Stomach (tissue), 9 donors: ENCODE results near the gene PTPRM. TPM values are rescaled to one million over a fixed set of nuclear protein-coding genes. Genes with fewer than 3 reads are reported as not detected.

ENCODE experiments used
- DNase-seq, 2 donors: peaks; one replicate each; pipeline versions ENCODE4 v3.0.0 to v3.0.0-alpha.2; 2013 to 2019
- H3K27ac ChIP-seq, 5 donors: fragments of 200-600 bp in 4 of 5; sonication (generic) in 4 of 5; one replicate each; pipeline ENCODE4 v1.5.1; 2013 to 2019; ENCODE audit warnings: mild to moderate bottlenecking in 1 of 5, moderate library complexity in 1 of 5
- H3K27me3 ChIP-seq, 3 donors: fragments of 200-600 bp; sonication (generic); one replicate each; pipeline ENCODE4 v1.5.1; 2017 to 2019; ENCODE audit warnings: mixed run types in 1 of 3
- H3K36me3 ChIP-seq, 4 donors: fragments of 200-600 bp; sonication (generic); 1 replicate in 3 of 4; 2 replicates in 1 of 4; pipeline ENCODE4 v1.5.1; 2016 to 2019
- H3K4me1 ChIP-seq, 4 donors: fragments of 200-600 bp; sonication (generic); one replicate each; pipeline ENCODE4 v1.5.1; 2016 to 2019
- H3K4me3 ChIP-seq, 4 donors: fragments of 200-600 bp; sonication (generic) in 3 of 4; one replicate each; pipeline ENCODE4 v1.5.1; 2016 to 2019; ENCODE audit warnings: mild to moderate bottlenecking in 1 of 4
- H3K9me3 ChIP-seq, 4 donors: fragments of 200-600 bp; sonication (generic); one replicate each; pipeline ENCODE4 v1.5.1; 2016 to 2019
- CTCF ChIP-seq, 7 experiments: fragments of 450-650 bp in 4 of 7; fragments of 200-600 bp in 3 of 7; sonication (generic) in 3 of 7; IDR thresholded peaks; one replicate each; pipeline ENCODE4 v1.5.1; 2016 to 2019; ENCODE audit warnings: antibody characterized with exemption in 7 of 7, control low read depth in 2 of 7, mild to moderate bottlenecking in 1 of 7
- EP300 ChIP-seq: sonication (generic); formaldehyde crosslinking; IDR thresholded peaks from one replicate; pipeline ENCODE4 v1.6.1; 2017; ENCODE audit warnings: antibody characterized with exemption
- POLR2A ChIP-seq, 4 donors: fragments of 450-650 bp; IDR thresholded peaks; one replicate each; pipeline ENCODE4 v1.6.1; 2016; ENCODE audit warnings: antibody characterized with exemption in 4 of 4, control low read depth in 2 of 4, mild to moderate bottlenecking in 1 of 4, moderate library complexity in 1 of 4
- POLR2AphosphoS5 ChIP-seq, 3 donors: sonication (generic); formaldehyde crosslinking; IDR thresholded peaks; one replicate each; pipeline ENCODE4 v1.6.1; 2016; ENCODE audit warnings: antibody characterized with exemption in 3 of 3
- WGBS, 5 donors: extraction: QIAGEN DNeasy Blood & Tissue Kit in 3 of 5; methylation state at CpG; one replicate each; pipeline versions ENCODE4 v1.1.5 to v1.1.7; 2013 to 2018; 5-methylcytosine and 5-hydroxymethylcytosine counted together
- intact Hi-C: fragments of 100-400 bp; cut with DNase I; formaldehyde crosslinking; loops from one replicate; pipeline ENCODE4 v1.15.1; 2023; ENCODE audit warnings: low total_unique reads
- polyA plus RNA-seq, 3 donors: library from polyadenylated mRNA; stranded (reverse); fragments of 200-250 nt; gene quantifications; one replicate each; pipeline ENCODE4 v1.2.3, GENCODE V29; 2013
- total RNA-seq, 5 donors: library from RNA; depleted of rRNA; stranded (reverse); fragments of >200 nt; gene quantifications; one replicate each; pipeline versions ENCODE4 v1.1.0 to v1.2.3, GENCODE V29; 2014 to 2016
- donor health status: healthy with polysubstance abuse.
- donor health status: Bipolar disorder and iron deficiency.
- donor health status: healthy.

The PTPRM gene
- total and polyA plus RNA-seq, 8 donors, result 7.5 to 246 (median 58.2) TPM

- Histone ChIP-seq H3K27me3 (no peaks in the 10 kb centered on the region), H3K27ac (no peak overlapping the region), H3K4me3 (no peak overlapping the region), H3K36me3 (peaks cover 0 to 15% (median 7%) of the 10 kb centered on the region in 4 donors), H3K4me1 (peaks cover 0 to 4% (median under 1%) of the 10 kb centered on the region in 4 donors), H3K9me3 (no peaks in the 10 kb centered on the region)
- no peak for DNase-seq
- TF ChIP-seq POLR2AphosphoS5 (IDR thresholded peaks at IDR 0.05) (no peak), CTCF (IDR thresholded peaks at IDR 0.05) (no peak), EP300 (no peak), POLR2A (IDR thresholded peaks at IDR 0.05) (no peak)
- WGBS, 5 donors, result 74 to 96% (median 89%) methylated on average over 3 of the region's 3 CpGs
- intact Hi-C loops, result no loop called here
Measured at GRCh38 chr18:8088626-8089025, 521.5 kb downstream of the PTPRM start.

- 86 to 96% (median 94%) methylated on average over 2 of the region's 2 CpGs for WGBS, 5 donors
- intact Hi-C loops, result no loop called here
Measured at GRCh38 chr18:8091035-8091434, 523.9 kb downstream of the PTPRM start.

GRCh38 chr18:8095947-8096570, 528.9 kb downstream of the PTPRM start:
- intact Hi-C loops, result no loop called here
- Histone ChIP-seq H3K27me3 (no peaks in the 10 kb centered on the region), H3K4me3 (no peak overlapping the region), H3K4me1 (no peaks in the 10 kb centered on the region), H3K9me3 (no peaks in the 10 kb centered on the region), H3K36me3 (peaks cover 0 to 4% (median 0%) of the 10 kb centered on the region in 4 donors), H3K27ac (no peak overlapping the region)
- TF ChIP-seq CTCF (IDR thresholded peaks at IDR 0.05) (no peak), EP300 (no peak), POLR2AphosphoS5 (IDR thresholded peaks at IDR 0.05) (no peak), POLR2A (IDR thresholded peaks at IDR 0.05) (no peak)
- 77 to 91% (median 86%) methylated on average over 10 of the region's 10 CpGs for WGBS, 5 donors
- no peak for DNase-seq

More at GRCh38 chr18:8091035-8091434, 523.9 kb downstream of the PTPRM start:
- TF ChIP-seq CTCF (IDR thresholded peaks at IDR 0.05) (no peak), EP300 (no peak), POLR2AphosphoS5 (IDR thresholded peaks at IDR 0.05) (no peak), POLR2A (IDR thresholded peaks at IDR 0.05) (no peak)
- no peak overlapping the region for H3K27ac ChIP-seq
- no peak overlapping the region for H3K4me3 ChIP-seq
- DNase-seq, result no peak
- no peaks in the 10 kb centered on the region for H3K27me3 ChIP-seq
- no peaks in the 10 kb centered on the region for H3K9me3 ChIP-seq
- H3K36me3 ChIP-seq, result peaks cover 0 to 9% (median 4%) of the 10 kb centered on the region in 4 donors
- H3K4me1 ChIP-seq, result no peaks in the 10 kb centered on the region

GRCh38 chr18:8097399-8097798, 530.3 kb downstream of the PTPRM start:
- peaks cover 0 to 4% (median 0%) of the 10 kb centered on the region in 4 donors for H3K9me3 ChIP-seq
- H3K4me1 ChIP-seq, result no peaks in the 10 kb centered on the region
- peaks cover 0 to 10% (median 2%) of the 10 kb centered on the region in 4 donors for H3K36me3 ChIP-seq
- H3K4me3 ChIP-seq, result no peak overlapping the region
- intact Hi-C loops, result no loop called here
- DNase-seq, result no peak
- no peaks in the 10 kb centered on the region for H3K27me3 ChIP-seq
- TF ChIP-seq POLR2AphosphoS5 (IDR thresholded peaks at IDR 0.05), result no peak
- no peak overlapping the region for H3K27ac ChIP-seq

GRCh38 chr18:8097927-8098326, 530.8 kb downstream of the PTPRM start:
- no peaks in the 10 kb centered on the region for H3K27me3 ChIP-seq
- no peak overlapping the region for H3K27ac ChIP-seq
- TF ChIP-seq CTCF (IDR thresholded peaks at IDR 0.05) (no peak), POLR2A (IDR thresholded peaks at IDR 0.05) (no peak), POLR2AphosphoS5 (IDR thresholded peaks at IDR 0.05) (no peak), EP300 (no peak)
- 0 to 69% (median 44%) methylated on average over 1 of the region's 1 CpG for WGBS, 5 donors
- H3K4me1 ChIP-seq, result no peaks in the 10 kb centered on the region
- no peak overlapping the region for H3K4me3 ChIP-seq
- intact Hi-C loops, result no loop called here
- DNase-seq, result no peak
- peaks cover 0 to 15% (median 7%) of the 10 kb centered on the region in 4 donors for H3K36me3 ChIP-seq
- peaks cover 0 to 9% (median 2%) of the 10 kb centered on the region in 4 donors for H3K9me3 ChIP-seq
